Motor neuron (in vitro differentiated cells): Measurements from ENCODE around the gene PTOV1. TPM values are rescaled to one million over a fixed set of nuclear protein-coding genes. Genes with fewer than 3 reads are reported as not detected.

ENCODE experiments used
- ATAC-seq, 8 experiments: fragments of 200-7000 bp; cut with Tn5 transposase; replicated peaks in 6 of 8; 2 replicates each; pipeline ENCODE4 v1.8.0; 2021; ENCODE audit warnings: mild to moderate bottlenecking in 8 of 8, moderate library complexity in 8 of 8
- H3K27ac ChIP-seq, 2 donors: fragments of 250-450 bp; sonication (Bioruptor Pico); 2 replicates each; pipeline ENCODE4 v1.9.0; 2021; ENCODE audit warnings: antibody characterized with exemption in 2 of 2, mild to moderate bottlenecking in 2 of 2, moderate library complexity in 1 of 2
- H3K4me1 ChIP-seq, 2 donors: fragments of 250-450 bp; sonication (Bioruptor Pico); replicated peaks in 1 of 2; 2 replicates each; pipeline ENCODE4 v1.6.1; 2021; ENCODE audit warnings: antibody characterized with exemption in 2 of 2, mild to moderate bottlenecking in 2 of 2, moderate library complexity in 1 of 2
- H3K4me3 ChIP-seq, 5 donors: fragments of 250-450 bp; sonication (Bioruptor Pico); 2 replicates each; pipeline ENCODE4 v1.9.0; 2021; ENCODE audit warnings: antibody characterized with exemption in 5 of 5, mild to moderate bottlenecking in 5 of 5, moderate library complexity in 4 of 5
- WGBS, 10 experiments: fragments of 450-650 bp; shearing (Covaris generic); methylation state at CpG; one replicate each; pipeline ENCODE4 v1.0.0; 2022; 5-methylcytosine and 5-hydroxymethylcytosine counted together
- in situ Hi-C, 9 experiments: fragments of 400-800 bp; cut with MboI; loops; one replicate each; pipeline ENCODE4 v1.15.0; 2021; ENCODE audit warnings: low sequenced_read_pairs in 9 of 9, low pct_unique_long_range_greater_than_20kb in 2 of 9; ENCODE audit not compliant: unreplicated experiment in 9 of 9
- total RNA-seq, 8 experiments: library from RNA; unstranded; fragments of 300-600 nt; gene quantifications; 2 replicates each; pipeline versions ENCODE4 v1.2.3 to v1.2.4, GENCODE V29; 2022

Gene PTOV1
- 100 to 1,000 TPM in 7 of 8 experiments, 10 to 100 TPM in 1; 60.1 to 215 (median 135) TPM for total RNA-seq

DNA sequence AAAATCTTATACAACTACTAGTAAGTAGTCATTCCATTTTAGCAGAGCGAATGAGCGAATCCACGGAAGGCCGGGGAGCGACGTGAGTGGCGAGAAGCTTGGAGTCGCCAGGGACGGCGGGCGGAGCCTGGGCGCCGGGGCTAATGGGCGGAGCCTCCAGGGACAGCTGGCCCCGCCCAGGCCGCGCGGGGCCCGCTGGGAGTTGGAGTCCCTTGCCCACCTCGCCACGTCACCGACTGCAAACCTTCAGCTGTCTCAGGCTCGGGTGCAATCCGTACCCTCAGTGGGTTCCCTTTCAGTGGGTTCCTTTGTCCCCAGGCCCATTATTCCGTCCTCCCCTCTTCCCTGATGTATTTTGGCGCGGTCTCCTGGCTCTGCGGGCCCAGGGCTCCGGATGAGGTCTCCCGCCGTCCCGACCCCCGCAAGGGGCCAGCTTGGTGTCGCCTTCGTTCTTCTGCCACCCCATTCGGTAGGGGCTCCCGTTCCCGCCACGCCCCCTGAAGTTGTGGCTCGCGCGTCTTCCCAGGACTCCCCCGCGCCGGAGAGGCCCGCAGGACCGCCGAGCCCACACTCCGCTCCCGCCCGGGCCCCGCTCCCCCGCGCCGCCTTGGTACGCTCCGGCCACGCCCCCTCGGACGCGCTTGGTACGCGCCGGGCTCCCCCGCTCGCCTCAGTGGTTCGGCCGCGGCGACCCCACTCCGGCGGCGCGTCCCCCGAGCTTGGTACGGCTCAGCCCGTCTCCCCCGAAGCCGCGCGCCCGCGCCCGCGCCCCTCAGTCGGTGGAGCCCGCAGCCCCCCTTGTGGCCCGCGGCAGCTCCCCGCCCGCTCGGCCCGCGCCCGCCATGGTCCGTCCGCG, at the start of gene PTOV1:
Gene PTOV1 (plus strand): TSS at position 673 of the 856 bp plus-strand sequence.
- ATAC-seq, result peak; percentile 84 to 88 (median 86)
- Histone ChIP-seq H3K4me1 (peaks cover 16 to 20% of the 10 kb centered on the region in 2 donors), H3K27ac (peak within 1 kb of the TSS; percentile 97 to 99), H3K4me3 (peak within 1 kb of the TSS; percentile 87 to 99 (median 96))
- 0 to 2% (median 0%) methylated on average over 1 to 25 of the region's 98 CpGs; no CpG with 5 or more reads in 6 of the 10 experiments for WGBS, 10 experiments
- in situ Hi-C loops, result no loop called here

DNA sequence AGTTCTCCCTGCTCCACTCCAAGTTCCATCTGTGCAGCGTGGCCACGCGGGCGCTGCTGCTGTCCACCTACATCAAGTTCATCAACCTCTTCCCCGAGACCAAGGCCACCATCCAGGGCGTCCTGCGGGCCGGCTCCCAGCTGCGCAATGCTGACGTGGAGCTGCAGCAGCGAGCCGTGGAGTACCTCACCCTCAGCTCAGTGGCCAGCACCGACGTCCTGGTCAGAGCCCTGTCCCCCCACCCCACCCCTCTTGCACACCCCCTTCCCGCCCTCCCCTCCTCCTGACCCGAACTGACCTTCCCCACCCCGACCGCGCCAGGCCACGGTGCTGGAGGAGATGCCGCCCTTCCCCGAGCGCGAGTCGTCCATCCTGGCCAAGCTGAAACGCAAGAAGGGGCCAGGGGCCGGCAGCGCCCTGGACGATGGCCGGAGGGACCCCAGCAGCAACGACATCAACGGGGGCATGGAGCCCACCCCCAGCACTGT, 49.5 kb upstream of the PTOV1 start:
- peaks cover 15 to 20% of the 10 kb centered on the region in 2 donors for H3K4me1 ChIP-seq
- H3K27ac ChIP-seq, result peak overlapping the region; percentile 82 to 86
- peak in 1 of 8 experiments; percentile 0 for ATAC-seq
- H3K4me3 ChIP-seq, result peak overlapping the region in 4 of 5 donors; percentile 34 to 43 (median 38)
- in situ Hi-C loops, result no loop called here
- WGBS, 10 experiments, result 100% methylated on average over 1 of the region's 32 CpGs; no CpG with 5 or more reads in 9 of the 10 experiments

DNA sequence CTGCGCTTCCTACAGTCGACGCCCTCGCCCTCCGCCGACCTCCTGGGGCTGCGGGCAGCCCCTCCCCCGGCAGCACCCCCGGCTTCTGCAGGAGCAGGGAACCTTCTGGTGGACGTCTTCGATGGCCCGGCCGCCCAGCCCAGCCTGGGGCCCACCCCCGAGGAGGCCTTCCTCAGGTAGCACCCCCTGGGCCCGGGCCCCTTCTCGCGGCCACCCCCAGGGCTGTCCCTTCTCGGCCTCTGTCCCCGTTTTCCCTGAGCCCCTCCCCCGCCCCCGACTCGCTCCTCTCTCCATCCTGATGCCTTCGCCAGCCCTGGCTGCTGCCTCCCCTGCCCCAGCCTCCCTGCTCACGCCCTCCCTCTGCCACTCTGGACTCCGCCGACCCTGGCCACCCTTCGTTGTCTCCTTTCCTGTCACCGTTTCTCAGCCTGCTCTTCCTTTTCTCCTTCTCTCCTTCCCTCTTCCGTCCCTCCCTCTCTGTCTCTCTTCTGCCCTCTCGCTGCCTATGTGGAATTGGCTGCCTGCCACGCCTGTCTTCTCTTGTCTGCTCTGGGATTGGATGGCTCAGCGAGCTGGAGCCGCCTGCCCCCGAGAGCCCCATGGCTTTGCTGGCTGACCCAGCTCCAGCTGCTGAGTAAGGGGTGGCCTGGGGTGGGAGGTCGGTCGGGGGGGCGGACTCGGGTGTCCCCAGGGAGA, 48.8 kb upstream of the PTOV1 start:
- Histone ChIP-seq H3K27ac (peak overlapping the region; percentile 82 to 86), H3K4me3 (peak overlapping the region in 4 of 5 donors; percentile 34 to 43 (median 38)), H3K4me1 (peaks cover 15 to 20% of the 10 kb centered on the region in 2 donors)
- WGBS, 10 experiments, result 0 to 60% (median 0%) methylated on average over 1 to 9 of the region's 38 CpGs; no CpG with 5 or more reads in 7 of the 10 experiments
- in situ Hi-C loops, result no loop called here
- peak; percentile 90 to 97 (median 92) for ATAC-seq

GRCh38 chr19:49802836-49803528, 48.0 kb upstream of the PTOV1 start:
- H3K4me3 ChIP-seq, result peak overlapping the region in 4 of 5 donors; percentile 34 to 43 (median 38)
- 56 to 100% (median 97%) methylated on average over 1 to 9 of the region's 24 CpGs; no CpG with 5 or more reads in 5 of the 10 experiments for WGBS, 10 experiments
- H3K27ac ChIP-seq, result peak overlapping the region; percentile 82 to 86
- peaks cover 15 to 20% of the 10 kb centered on the region in 2 donors for H3K4me1 ChIP-seq
- ATAC-seq, result peak in 2 of 8 experiments; percentile 1 to 6
- in situ Hi-C loops, result no loop called here

- H3K27ac ChIP-seq, result no peak overlapping the region
- WGBS, 10 experiments, result 73 to 100% (median 100%) methylated on average over 1 to 3 of the region's 6 CpGs; no CpG with 5 or more reads in 4 of the 10 experiments
- in situ Hi-C loops, result no loop called here
Observed at GRCh38 chr19:49803529-49803856, 47.5 kb upstream of the PTOV1 start.

DNA sequence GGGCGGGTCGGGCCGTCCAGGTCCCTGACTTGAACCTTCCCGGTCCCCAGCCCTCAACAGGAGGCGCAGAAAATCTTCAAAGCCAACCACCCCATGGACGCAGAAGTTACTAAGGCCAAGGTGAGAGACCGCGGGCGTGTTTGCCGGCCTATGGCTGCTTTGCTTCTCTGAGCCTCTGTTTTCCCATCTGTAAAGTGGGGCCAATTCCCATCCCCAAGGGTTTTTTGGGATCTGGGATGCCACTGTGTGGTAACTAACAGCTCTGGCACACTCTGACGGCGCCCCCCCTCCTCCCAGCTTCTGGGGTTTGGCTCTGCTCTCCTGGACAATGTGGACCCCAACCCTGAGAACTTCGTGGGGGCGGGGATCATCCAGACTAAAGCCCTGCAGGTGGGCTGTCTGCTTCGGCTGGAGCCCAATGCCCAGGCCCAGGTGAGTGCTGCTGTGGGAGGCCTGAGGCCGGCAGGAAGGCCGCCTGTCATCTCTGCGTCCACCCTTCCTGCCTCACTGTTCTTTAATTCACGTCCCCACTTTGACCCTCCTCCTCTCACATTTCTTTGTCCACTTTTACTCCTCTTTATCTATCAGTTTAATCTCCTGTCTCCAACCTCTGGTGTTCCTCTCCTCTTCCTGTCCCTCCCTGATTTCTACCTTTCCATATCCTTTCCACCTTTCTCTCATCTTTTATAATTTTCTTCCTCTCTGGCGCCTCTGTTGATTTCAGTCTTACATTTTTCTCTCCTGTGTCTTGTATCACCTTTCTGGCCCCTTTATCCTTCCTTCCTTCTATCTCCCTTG, 44.9 kb upstream of the PTOV1 start:
- no peak overlapping the region for H3K27ac ChIP-seq
- H3K4me3 ChIP-seq, result no peak overlapping the region
- in situ Hi-C loops, result no loop called here
- H3K4me1 ChIP-seq, result peaks cover 19 to 30% of the 10 kb centered on the region in 2 donors
- WGBS, 10 experiments, result 88 to 100% (median 95%) methylated on average over 1 to 8 of the region's 20 CpGs
- no peak for ATAC-seq

More at GRCh38 chr19:49803529-49803856, 47.5 kb upstream of the PTOV1 start:
- Histone ChIP-seq H3K4me3 (no peak overlapping the region), H3K4me1 (peaks cover 15 to 22% of the 10 kb centered on the region in 2 donors)
- no peak for ATAC-seq

- Histone ChIP-seq H3K27ac (no peak overlapping the region), H3K4me3 (no peak overlapping the region), H3K4me1 (peaks cover 14 to 24% of the 10 kb centered on the region in 2 donors)
- 50 to 100% (median 85%) methylated on average over 1 to 4 of the region's 8 CpGs; no CpG with 5 or more reads in 3 of the 10 experiments for WGBS, 10 experiments
- in situ Hi-C loops, result no loop called here
- no peak for ATAC-seq
Observed at GRCh38 chr19:49806620-49806959, 44.4 kb upstream of the PTOV1 start.

GRCh38 chr19:49807058-49807903, 43.7 kb upstream of the PTOV1 start:
- no peak overlapping the region for H3K27ac ChIP-seq
- in situ Hi-C loops, result no loop called here
- WGBS, 10 experiments, result 74 to 100% (median 98%) methylated on average over 1 to 8 of the region's 18 CpGs; no CpG with 5 or more reads in 3 of the 10 experiments

DNA sequence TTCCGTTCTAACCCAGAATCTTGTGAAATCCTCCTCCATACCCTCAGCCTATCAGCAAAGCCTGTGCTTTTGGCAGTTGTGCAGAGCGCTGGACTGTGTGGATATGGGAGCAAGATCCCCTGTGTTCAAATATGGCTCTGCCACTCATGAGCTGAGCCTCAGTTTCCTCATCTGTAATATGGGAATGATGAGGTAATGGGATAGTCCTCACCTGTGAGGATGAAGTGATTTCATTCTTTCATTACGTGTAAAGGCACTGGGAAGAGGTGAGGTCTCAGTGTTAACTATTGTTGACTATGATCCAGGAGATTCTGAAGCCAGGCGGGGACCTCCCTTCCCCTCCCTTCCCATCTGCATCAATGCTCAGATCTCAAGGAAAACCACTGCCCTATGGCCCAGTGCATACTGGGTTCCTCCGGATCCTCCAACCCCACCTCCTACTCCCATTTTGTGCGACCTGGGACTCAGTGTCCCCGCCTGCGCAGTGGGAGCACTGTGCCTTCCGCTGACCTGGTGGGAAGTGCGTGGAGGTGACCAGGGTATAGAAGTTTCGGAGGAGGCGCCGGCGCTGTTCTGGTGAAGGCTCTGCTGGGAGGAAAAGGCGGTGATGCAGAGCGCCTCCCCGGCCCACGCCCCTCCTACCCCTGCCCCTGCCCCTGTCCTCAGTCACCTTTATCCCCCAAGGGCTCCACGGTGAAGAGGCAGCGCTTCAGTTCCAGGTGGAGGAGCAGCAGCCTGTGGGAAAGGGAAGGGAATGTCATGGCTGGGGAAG, 42.9 kb upstream of the PTOV1 start:
- peak overlapping the region in 3 of 5 donors; percentile 35 to 41 (median 40) for H3K4me3 ChIP-seq

More at GRCh38 chr19:49807058-49807903, 43.7 kb upstream of the PTOV1 start:
- no peak for ATAC-seq
- H3K4me3 ChIP-seq, result no peak overlapping the region
- H3K4me1 ChIP-seq, result peaks cover 15 to 18% of the 10 kb centered on the region in 2 donors

GRCh38 chr19:49808711-49809159, 42.2 kb upstream of the PTOV1 start:
- Histone ChIP-seq H3K27ac (peak overlapping the region; percentile 14 to 23), H3K4me1 (peaks cover 12 to 15% of the 10 kb centered on the region in 2 donors), H3K4me3 (peak overlapping the region; percentile 35 to 41 (median 38))
- in situ Hi-C loops, result no loop called here
- 0% methylated on average over 1 of the region's 31 CpGs; no CpG with 5 or more reads in 9 of the 10 experiments for WGBS, 10 experiments
- ATAC-seq, result peak; percentile 27 to 71 (median 62)

More for the DNA sequence above, 42.9 kb upstream of the PTOV1 start:
- peak in 1 of 8 experiments; percentile 23 for ATAC-seq
- WGBS, 10 experiments, result 70 to 100% (median 100%) methylated on average over 1 to 4 of the region's 20 CpGs; no CpG with 5 or more reads in 2 of the 10 experiments
- in situ Hi-C loops, result no loop called here
- Histone ChIP-seq H3K4me1 (peaks cover 12 to 15% of the 10 kb centered on the region in 2 donors), H3K27ac (no peak overlapping the region)
